Left ventricle myocardium inferior (tissue), 1 donor: Measurements from ENCODE around the gene MACROD2. TPM values are rescaled to one million over a fixed set of nuclear protein-coding genes. Genes with fewer than 3 reads are reported as not detected.

Experiments used
- DNase-seq: peaks from one replicate; pipeline ENCODE4 v3.0.0-alpha.2; 2020
- H3K27ac ChIP-seq: fragments of 200-600 bp; replicated peaks from 2 replicates; pipeline ENCODE4 v1.8.0; 2021
- H3K27me3 ChIP-seq: fragments of 200-600 bp; 2 replicates; pipeline ENCODE4 v1.8.0; 2021; ENCODE audit warnings: low read depth
- H3K36me3 ChIP-seq: fragments of 200-600 bp; 2 replicates; pipeline ENCODE4 v1.8.0; 2021
- H3K4me1 ChIP-seq: fragments of 200-600 bp; 2 replicates; pipeline ENCODE4 v1.8.0; 2021
- H3K4me3 ChIP-seq: fragments of 200-600 bp; 2 replicates; pipeline ENCODE4 v1.8.0; 2021; ENCODE audit warnings: mild to moderate bottlenecking, moderate library complexity
- H3K9me3 ChIP-seq: fragments of 200-600 bp; replicated peaks from 2 replicates; pipeline ENCODE4 v1.8.0; 2021
- CTCF ChIP-seq: fragments of 200-600 bp; IDR thresholded peaks from 2 replicates; pipeline ENCODE4 v1.8.0; 2021; ENCODE audit warnings: antibody characterized with exemption, mild to moderate bottlenecking, borderline replicate concordance
- intact Hi-C: fragments of 100-400 bp; cut with micrococcal nuclease; formaldehyde crosslinking; loops from one replicate; pipeline ENCODE4 v1.11.0; 2022
- total RNA-seq: library from RNA; stranded (reverse); fragmentation: NEBNext Ultra II Directional; extraction: Animal tissue kit (Norgen Biotek cat#: 25700); gene quantifications from one replicate; pipeline ENCODE4 v1.2.1, GENCODE V29; 2021
- donor health status: DM: no; HTN: yes; CAD: no; lungs with severe emphysema.

The MACROD2 gene
- total RNA-seq, 1 donor from 2014 or later, result 3.6 TPM

GRCh38 chr20:14303106-14303505 lies 307.8 kb downstream of the MACROD2 start:
- intact Hi-C loops, result no loop called here
- Histone ChIP-seq H3K36me3 (no peaks in the 10 kb centered on the region), H3K27me3 (no peaks in the 10 kb centered on the region), H3K4me3 (no peak overlapping the region), H3K9me3 (peaks cover 10% of the 10 kb centered on the region), H3K4me1 (no peaks in the 10 kb centered on the region), H3K27ac (no peak overlapping the region)
- DNase-seq, result no peak
- TF ChIP-seq CTCF, result no peak

- intact Hi-C loops, result no loop called here
- no peak for TF ChIP-seq CTCF
- H3K27me3 ChIP-seq, result no peaks in the 10 kb centered on the region
Observed at GRCh38 chr20:14303651-14304050, 308.3 kb downstream of the MACROD2 start.

DNA sequence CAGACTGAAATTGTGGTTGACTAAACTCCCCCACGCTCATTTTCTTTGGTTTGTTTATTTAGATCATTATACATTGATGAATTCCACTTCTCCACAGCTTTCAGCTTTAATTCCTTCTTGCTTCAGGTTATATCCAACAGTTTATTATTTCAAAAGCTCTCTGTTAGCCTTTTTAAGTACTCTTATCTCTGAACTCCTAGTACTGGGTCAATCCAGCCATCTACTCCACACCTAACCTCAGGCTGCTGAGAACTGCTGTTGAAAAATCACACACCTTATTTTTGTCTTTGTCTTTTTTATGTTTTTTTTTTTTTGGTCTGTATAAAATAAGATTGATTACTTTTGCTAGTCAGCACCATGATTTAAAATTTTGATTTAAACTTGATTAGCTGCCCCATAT lies 309.2 kb downstream of the MACROD2 start:
- H3K4me1 ChIP-seq, result no peaks in the 10 kb centered on the region
- no peaks in the 10 kb centered on the region for H3K36me3 ChIP-seq
- no peak overlapping the region for H3K27ac ChIP-seq
- no peak for DNase-seq
- peaks cover 10% of the 10 kb centered on the region for H3K9me3 ChIP-seq
- H3K4me3 ChIP-seq, result no peak overlapping the region
- TF ChIP-seq CTCF, result no peak
- no peaks in the 10 kb centered on the region for H3K27me3 ChIP-seq
- intact Hi-C loops, result no loop called here

More at GRCh38 chr20:14303651-14304050, 308.3 kb downstream of the MACROD2 start:
- H3K9me3 ChIP-seq, result peaks cover 10% of the 10 kb centered on the region
- H3K4me3 ChIP-seq, result no peak overlapping the region
- H3K36me3 ChIP-seq, result no peaks in the 10 kb centered on the region
- H3K27ac ChIP-seq, result no peak overlapping the region
- H3K4me1 ChIP-seq, result no peaks in the 10 kb centered on the region
- DNase-seq, result no peak

DNA sequence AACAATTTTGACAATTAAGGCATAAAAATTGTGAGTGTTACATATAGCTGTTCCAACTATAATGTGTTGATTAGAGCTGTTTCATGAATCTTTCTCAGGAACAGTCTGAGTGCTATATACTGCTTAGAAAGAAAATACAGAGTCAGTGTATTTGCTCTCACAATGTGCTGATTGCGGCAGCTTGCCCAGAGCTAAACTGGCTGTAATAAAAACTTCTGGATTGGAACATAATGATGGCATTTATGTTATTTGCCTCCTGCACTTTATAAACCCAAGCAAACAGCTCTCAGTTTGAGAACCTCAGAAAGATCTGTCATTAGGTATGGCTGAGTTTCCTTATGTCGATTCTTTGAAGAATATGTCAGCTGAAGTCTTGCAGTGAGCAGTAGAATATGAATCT lies 312.6 kb downstream of the MACROD2 start:
- H3K4me3 ChIP-seq, result no peak overlapping the region
- intact Hi-C loops, result no loop called here
- no peaks in the 10 kb centered on the region for H3K9me3 ChIP-seq
- DNase-seq, result no peak
- no peak for TF ChIP-seq CTCF
- no peaks in the 10 kb centered on the region for H3K27me3 ChIP-seq
- H3K4me1 ChIP-seq, result no peaks in the 10 kb centered on the region
- no peak overlapping the region for H3K27ac ChIP-seq
- H3K36me3 ChIP-seq, result no peaks in the 10 kb centered on the region

GRCh38 chr20:14310977-14311627 lies 315.8 kb downstream of the MACROD2 start:
- H3K4me3 ChIP-seq, result no peak overlapping the region

More at GRCh38 chr20:14310977-14311627, 315.8 kb downstream of the MACROD2 start:
- H3K27me3 ChIP-seq, result no peaks in the 10 kb centered on the region
- intact Hi-C loops, result no loop called here
- no peak for DNase-seq
- H3K9me3 ChIP-seq, result no peaks in the 10 kb centered on the region
- no peaks in the 10 kb centered on the region for H3K36me3 ChIP-seq
- H3K4me1 ChIP-seq, result no peaks in the 10 kb centered on the region
- no peak for TF ChIP-seq CTCF
- H3K27ac ChIP-seq, result no peak overlapping the region
